Midbrain (tissue), 1 donor: Measurements from ENCODE around the gene ULK4.
"Not testable (repeated sequence)": the region's sequence is repeated elsewhere in the genome, so short reads cannot be mapped to it uniquely, and the experiment has no call there.

Source experiments
- DNase-seq: peaks from one replicate; lab custom pipeline; 2025; lab: John Stamatoyannopoulos, UW

Gene ULK4

DNA sequence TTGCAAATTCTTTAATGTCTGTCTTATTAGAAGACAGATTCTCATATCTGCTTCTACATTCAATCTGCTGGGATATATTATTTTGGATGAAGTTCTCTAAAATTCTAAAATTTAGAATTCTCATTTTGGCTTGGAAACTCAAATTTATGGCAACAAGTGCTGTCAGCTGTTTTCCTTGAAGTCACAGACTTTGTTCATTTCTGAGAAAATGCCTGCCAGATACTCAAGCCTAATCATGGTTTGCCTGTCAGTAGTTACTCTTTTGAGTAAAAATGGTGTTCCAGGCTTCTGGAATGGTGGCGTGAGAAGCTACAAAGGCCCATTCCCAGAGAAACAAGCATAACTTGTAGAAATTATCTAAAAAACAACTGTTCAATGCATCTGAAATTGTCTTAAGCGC lies 646.8 kb downstream of the ULK4 start:
- no peak for DNase-seq

DNA sequence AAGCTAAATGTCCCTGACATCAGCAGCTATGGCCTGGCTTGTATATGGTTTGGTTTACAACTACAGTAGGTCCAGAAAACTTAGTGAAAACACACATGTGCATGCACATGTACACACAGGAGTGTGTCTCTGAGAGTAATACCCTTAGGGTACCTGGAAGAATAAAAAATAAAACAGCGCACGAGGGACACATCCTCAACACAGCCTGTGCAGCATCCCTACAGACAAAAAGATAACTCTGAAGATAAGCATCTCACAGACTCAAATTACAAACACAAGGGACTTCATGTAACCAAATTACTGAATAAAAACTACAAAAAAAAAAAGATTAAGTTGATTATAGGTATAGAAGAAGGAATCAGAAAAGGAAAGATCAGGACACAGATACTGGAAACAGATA lies 653.8 kb downstream of the ULK4 start:
- no peak for DNase-seq

DNA sequence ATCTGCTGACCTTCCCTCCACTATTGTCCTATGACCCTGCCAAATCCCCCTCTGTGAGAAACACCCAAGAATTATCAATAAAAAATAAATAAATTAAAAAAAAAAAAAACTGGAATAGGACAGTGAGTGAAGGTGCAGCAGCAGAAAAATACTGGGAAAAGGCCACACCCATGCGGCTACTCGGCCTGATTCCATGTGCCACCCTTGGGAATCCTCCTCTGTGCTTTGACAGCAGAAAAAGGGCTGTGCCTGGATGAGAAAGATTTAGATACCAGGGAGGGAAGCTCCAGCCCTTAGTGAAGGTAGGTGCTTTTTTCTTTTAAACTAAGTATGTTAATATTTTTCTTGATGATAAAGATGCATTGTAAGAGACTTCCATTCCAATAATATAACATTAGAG lies 654.8 kb downstream of the ULK4 start:
- no peak for DNase-seq

DNA sequence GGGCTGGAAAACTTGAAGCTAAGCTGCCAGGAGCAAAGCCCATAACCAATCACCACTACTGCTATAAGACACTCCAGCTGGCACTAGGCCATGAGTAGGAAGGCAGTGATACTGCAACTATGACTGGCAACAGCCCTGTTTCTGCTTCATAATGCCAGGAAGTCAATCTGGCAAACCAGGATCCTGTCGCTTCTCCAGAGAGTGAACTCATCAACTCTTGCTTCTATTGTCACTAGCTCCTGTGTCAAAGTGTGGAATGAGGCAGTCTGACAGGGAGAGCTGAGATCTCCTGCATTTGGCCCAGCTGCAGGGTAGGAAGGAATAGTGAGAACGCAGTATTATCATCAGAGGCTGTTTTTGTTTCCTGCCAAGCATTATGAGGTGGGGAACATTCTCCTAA lies 657.3 kb downstream of the ULK4 start:
- no peak for DNase-seq

DNA sequence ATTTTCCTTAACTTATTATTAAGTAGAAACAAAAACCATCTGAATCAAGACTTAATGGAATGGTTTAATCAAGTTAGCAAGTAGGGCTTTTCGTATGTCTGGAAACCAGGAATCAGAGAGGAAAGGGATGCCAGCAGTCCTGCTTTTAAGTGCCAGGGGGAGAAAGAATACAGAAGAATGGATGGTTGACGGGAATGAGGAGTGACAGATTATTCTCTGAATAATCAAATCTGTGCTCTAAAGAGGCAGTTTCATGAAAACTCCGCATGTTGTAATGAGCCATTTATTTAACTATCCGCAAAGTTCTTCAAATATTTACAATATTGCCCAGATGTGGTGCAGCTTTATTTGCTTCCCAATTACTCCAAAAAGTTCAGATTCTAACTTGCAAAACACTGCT lies 659.6 kb downstream of the ULK4 start:
- DNase-seq, result no peak

DNA sequence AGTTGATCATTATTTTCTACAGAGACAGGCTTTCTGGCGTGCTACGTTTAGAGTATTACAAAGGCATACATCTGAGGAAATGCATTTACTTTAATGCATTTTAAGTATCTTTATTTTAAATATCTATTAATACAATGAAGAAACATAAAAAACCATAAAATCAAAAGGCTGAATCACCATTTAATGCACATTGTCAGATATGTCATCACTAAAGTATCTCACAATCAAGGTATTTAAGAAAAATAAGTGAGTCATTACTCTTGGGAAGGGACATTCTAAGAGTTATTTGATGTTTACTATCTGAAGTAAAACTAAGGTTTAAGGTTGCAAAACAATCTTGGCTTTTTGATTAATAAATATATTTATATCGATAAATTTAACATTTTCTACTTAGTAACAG lies 660.4 kb downstream of the ULK4 start:
- no peak for DNase-seq

DNA sequence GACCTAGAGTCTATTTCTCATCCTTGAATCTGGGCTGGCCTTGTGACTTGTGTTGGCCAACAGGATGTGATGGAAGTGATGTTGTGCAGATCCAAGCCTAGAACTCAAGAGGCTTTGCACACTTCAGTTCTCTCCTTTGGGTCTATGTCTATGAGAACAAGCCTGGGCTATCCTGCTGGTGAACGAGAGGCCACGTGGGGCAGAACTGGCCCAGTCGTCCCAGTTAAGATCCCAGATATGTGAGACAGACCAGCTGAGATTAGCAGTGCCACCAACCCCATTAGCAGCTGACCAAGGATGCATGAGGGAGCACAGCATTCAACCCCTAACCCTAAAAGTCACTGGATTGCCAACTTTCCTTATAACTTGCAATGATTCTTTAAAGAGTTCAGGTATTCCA lies 662.9 kb downstream of the ULK4 start:
- no peak for DNase-seq

DNA sequence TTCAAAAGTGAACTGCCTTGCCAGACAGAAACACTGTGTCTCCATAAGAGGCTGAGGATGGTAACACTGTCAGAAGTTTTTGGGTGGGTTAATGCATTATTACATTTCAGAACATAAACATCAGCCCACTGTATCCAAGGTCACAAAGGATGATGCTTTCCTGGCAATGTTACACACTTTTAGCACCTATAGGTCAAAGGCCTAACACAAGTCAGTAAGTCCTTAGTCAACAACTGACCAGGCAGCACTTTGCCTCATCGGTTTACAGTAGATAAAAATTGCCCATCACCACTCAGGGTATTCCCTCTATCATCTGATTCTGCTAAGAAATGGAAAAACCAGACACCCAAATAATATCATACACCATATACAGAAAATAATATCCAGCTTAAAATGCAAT lies 664.2 kb downstream of the ULK4 start:
- DNase-seq, result no peak

DNA sequence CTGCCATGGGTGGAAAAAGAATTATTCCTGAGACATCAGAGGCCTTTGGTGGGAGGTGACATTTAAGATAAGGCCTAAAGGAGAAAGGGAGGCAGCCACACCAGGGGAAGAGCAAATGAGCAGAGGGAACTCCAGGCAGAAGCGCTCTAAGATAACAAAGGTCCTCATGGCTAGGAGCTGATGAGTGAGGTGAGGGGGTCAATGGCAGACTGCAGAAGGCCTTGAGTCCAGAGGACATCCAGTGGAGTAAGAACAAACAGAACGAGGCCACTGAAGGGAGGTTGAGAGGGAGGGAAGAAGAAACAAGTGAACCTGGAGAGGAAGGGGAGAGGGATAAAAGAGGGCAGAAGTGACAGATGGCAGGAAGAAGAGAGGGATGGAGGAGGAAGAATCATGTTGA lies 665.3 kb downstream of the ULK4 start:
- no peak for DNase-seq

DNA sequence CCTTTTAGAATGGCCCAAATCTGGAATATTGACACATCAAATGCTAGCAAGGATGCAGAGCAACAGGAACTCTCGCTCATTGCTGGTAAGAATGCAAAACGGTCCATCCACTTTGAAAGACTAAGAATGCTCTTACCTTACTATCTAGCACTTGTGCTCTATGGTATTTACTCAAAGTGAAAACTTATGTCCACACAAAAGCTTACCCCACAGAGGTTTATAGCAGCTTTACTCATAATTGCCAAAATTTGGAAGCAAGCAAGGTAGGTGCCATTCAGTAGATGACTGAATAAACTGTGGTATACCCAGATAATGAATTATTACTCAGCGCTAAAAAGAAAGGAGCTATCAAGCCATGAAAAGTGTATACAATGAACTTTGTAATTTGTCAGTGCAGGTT lies 666.2 kb downstream of the ULK4 start:
- no peak for DNase-seq

DNA sequence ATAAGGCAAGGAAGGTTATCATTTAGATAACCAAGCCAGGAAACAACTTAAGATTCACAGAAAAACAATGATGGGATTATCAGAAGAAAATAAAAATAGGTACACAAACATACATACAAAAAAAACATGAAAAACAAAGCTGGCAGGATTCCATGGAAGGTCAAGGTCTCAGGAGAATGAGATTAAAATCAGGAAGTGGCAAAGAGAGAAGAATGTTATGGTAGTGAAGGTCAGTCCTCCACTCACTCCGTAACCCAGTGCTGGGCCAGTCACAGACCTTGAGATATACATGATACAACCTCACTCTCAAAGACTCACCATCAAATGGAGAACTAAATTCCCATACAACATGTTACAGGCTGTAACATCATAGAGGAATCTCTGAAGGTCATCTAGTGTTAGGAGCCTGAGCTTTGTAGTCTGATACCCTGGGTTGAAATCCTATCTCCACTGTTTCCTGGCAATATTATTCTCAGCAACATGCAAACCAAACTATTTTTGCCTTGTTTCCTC lies 668.7 kb downstream of the ULK4 start:
- DNase-seq, result no peak

DNA sequence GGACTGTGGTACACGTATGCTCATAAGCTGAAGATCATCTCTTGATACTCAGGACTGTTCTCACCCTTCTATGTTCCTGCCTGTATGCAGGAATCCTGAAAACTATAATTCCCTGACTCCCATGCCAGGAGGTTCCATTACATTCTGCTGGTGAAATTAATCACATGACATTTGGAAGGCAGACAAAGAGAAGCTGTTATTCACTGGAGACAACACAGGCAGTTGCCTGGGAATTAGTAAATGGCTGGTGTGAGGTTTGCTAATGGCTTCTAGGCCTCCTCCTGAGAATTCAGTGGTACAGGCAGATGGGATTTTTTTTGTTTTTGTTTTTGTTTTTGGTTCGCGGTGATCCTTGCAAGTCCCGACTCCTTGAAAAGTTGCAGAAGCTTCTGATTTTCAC lies 671.2 kb downstream of the ULK4 start:
- DNase-seq, result peak; percentile 11

DNA sequence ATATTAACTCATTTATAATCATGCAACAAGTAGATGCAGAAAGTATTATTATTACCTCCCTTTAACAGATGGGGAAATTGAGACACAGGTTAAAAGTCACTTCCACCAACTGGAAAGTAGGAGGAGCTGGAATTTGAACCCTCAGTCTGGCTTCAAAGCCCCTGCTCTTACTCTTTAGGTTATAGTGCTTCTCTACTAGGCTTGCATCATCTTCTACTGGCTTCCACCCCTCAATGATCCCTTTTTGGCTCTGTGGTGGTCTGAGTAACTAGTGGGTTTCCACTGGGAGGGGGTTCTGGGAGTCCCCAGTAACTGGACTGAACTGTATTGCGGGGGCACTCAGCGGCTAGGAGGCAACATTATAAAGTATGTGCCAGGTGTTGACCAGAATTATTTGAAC lies 671.6 kb downstream of the ULK4 start:
- no peak for DNase-seq

DNA sequence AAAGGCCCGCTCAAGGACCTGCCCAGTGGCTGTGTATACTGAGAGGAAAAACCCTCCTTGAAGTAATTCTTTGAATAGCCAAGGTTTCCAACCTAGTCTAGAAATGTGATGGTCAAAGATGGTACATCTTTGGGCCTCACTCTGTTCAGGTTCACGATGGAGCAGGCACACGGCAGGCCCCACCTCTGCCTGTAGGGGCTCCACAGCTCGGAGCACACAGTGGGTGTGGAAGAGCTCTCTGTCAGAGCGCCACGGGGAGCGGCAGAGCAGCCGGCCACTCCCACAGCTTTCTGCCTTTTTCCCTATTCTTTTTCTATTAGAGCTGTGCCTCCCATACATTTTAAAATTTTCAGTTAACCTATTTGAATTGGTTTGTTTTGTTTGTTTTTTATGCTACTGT lies 673.1 kb downstream of the ULK4 start:
- no peak for DNase-seq

DNA sequence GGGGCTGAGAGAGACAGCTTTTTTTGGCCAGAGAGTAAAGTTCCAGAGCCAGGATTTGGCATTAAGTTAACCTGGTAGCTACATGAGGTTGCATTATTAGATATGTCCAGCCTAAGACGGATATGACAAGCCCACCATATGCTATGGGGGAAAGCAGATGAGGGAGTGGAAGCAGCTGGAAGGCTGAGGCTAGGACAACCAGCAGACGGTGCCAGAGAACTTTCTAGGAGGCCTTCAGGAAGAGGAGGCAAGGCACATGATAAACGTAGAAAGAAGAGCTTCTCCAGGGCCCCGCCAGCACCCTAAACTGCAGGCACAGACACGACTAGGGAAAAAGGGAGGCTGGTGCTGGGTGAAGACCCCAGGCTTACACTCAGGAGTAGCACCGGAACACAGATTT lies 675.6 kb downstream of the ULK4 start:
- DNase-seq, result no peak

DNA sequence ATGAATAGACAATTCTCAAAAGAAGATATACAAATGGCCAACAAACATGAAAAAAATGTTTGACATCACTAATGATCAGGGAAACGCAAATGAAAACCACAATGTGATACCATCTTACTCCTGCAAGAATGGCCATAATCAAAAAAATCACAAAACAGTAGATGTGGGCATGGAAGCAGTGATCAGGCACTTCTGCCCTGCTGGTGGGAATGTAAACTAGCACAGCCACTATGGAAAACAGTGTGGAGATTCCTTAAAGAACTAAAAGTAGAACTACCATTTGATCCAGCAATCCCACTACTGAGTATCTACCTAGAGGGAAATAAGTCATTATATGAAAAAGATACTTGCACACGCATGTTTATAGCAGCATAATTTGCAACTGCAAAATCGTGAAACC lies 677.0 kb downstream of the ULK4 start:
- DNase-seq, result not testable (repeated sequence)

DNA sequence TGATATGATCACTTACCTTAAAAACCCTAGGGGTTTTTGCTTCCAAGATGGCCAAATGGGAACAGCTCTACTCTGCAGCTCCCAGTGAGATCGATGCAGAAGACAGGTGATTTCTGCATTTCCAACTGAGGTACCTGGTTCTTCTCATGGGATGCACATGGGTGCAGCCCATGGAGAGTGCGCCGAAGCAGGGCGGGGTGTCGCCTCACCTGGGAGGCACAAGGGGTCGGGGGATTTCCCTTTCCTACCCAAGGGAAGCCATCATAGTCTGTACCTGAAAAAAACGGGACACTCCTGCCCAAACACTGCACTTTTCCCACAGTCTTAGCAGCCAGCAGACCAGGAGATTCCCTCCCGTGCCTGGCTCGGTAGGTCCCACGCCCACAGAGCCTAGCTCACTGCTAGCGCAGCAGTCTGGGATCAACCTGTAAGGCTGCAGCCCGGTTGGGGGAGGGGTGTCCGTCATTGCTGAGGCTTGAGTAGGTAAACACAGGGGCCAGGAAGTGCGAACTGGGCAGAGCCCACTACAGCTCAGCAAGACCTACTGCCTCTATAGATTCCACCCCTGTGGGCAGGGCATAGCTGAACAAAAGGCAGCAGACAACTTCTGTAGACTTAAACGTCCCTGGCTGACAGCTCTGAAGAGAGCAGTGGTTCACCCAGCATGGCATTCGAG lies 684.0 kb downstream of the ULK4 start:
- DNase-seq, result no peak

DNA sequence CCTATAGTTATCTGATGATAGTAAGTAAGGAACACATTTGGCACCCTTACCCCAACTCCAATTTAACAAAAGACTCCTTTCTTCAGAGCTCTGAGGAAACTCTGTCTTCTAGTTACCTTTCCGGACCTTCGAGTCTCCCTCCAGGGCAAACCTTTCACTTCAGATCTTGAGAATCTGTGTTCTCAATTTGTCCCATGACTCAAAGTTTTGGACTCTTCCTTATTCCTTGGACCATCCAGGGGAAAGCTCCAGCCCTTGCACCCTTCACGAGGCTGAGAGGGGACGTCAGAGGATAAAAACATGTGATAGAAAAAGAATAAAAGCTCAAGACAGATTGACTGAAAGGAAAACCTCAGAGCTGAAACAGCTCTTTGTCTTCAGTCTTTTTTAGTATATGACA lies 685.7 kb downstream of the ULK4 start:
- no peak for DNase-seq

DNA sequence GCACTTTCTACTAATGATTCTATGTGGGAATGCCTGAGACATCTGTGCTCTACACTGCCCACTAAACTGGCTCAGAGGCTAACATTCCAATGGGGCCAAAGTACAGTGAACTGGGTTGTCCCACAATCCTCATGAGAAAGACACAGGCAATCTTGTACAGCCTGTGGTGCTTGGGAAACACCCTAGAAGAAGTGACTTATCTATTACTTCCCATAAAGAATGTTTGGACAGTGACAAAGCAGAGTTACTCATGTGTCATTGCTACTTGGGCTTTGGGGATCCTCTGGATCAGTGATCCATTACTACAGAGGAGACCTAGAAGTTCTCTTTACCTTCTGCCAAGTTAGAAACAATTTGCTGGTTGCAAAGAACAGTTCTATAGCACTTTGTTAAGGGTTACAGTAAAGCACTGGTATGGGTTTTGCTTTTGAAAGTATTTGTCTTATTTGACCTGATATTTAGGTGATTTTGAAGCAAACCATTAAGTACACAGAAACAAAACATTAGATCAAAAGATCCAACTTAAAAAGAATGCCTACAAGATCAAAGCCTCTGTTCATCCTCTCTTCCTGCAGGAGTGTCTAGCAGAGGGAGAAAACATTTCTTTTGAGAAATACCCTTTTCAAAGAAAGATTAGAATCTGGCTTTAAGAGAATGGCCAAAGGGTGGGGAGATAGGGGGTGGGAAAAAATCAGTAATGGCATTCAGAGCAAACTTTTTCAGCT lies 686.8 kb downstream of the ULK4 start:
- DNase-seq, result no peak

DNA sequence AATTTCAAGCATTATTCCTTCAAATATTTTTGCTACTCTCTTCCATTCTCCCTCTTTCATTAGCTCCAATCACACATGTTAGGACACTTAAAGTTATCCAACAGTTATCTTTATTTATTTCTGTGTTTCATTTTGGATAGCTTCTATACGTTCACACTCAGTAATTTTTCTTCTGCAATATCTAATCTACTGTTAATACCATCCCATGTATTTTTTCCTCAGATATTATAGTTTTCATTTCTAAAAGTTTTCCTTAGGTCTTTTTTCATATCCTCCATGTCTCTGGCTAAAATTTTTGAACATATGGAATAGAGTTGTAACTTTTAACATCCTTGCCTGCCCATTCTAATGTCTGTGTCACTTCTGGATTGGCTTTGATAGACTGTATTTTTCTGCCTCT lies 689.2 kb downstream of the ULK4 start:
- no peak for DNase-seq

DNA sequence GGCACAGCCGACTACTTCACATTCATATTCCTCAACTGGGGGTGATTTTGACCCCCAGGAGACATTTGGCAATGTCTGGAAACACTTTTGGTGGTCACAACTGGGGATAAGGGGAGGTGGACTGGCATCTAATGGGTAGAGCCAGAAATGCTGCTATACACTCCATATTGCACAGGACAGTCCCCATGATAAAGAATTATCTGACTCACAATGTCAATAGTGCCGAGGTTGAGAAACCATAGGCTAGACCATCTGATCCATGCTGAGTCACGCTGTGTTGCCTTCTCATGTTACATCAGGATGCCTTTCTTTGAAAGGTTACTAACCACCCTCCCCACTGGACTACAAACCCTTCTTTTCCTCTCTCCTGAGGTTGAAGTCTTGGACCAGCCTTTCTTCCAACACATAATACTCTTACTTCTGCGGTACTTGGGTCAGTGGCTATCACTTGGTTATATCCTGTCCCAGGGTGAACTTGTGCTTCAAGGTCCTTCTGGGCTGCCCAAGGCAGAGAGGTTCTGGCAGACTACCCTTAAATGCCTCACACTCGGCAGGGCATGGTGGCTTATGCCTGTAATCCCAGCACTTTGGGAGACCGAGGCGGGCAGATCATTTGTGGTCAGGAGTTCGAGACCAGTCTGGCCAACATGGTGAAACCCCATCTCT lies 693.8 kb downstream of the ULK4 start:
- DNase-seq, result no peak

DNA sequence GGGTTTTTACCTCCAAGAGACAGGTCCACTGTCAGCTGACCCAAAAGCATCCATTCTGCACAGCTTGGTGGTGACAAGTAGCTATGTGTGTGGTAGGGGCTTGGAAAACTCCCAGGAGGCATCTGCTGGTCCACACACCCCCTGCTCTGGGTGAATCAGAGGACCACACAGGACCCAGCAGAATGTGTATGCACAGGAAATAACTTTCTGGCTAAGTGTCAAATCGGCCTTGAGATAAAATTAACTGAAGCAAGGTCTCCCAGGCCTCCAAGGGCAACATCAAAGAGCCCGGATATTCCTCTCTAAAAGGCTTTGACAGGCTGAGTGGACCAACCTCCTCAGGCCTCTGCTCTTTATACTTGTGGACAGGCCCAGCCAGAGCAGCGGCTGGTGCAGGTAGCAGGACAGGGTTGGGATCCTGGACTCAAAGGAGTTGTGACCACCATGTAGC lies 696.1 kb downstream of the ULK4 start:
- no peak for DNase-seq

DNA sequence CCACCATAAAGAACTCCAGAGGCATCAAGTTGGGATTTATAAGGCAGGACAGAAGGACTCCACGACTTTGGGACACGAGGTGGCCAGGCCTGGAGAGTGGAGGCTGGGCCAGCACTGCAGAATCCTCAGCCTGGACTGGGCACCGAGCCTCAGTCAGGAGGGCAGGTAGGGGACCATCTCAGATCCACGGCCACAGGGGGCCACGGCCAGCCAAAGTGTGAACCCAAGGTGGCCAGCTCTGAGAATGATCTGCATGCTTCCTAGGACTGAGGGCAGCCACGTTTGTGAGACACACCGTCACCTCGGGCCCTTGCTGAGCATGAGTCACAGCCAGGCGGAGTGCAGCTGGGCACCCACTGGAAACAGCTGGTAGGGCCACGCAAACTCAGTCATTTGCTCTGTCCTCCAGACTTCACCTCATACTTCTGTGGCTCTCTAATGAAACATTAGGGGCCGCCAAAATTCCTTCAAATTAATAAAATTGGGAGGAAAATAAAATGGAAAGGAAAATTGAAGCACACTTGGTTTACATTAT lies 696.8 kb downstream of the ULK4 start:
- no peak for DNase-seq
